DOHH2 (cell line): Measurements from ENCODE around the gene NQO2.

Source experiments
- H3F3A ChIP-seq: fragments of 200-600 bp; sonication (generic), shearing (Covaris generic); 2 replicates; pipeline ENCODE4 v1.6.0; 2016; ENCODE audit warnings: antibody characterized with exemption, mild to moderate bottlenecking; ENCODE audit not compliant: control insufficient read depth, insufficient read depth
- H3K27ac ChIP-seq: fragments of 200-600 bp; sonication (generic); 2 replicates; pipeline ENCODE4 v1.5.1; 2014; ENCODE audit warnings: low read depth, mild to moderate bottlenecking, low read length, moderate library complexity
- H3K27me3 ChIP-seq: fragments of 200-600 bp; sonication (generic); 2 replicates; pipeline ENCODE4 v1.6.1; 2014; ENCODE audit warnings: mild to moderate bottlenecking, low read length, mixed read lengths; ENCODE audit not compliant: control insufficient read depth
- H3K36me3 ChIP-seq: fragments of 200-600 bp; sonication (generic); 2 replicates; pipeline ENCODE4 v1.6.1; 2014; ENCODE audit warnings: mild to moderate bottlenecking, low read length, moderate library complexity, mixed read lengths; ENCODE audit not compliant: control insufficient read depth
- H3K4me1 ChIP-seq: fragments of 200-600 bp; sonication (generic); 2 replicates; pipeline ENCODE4 v1.6.1; 2014; ENCODE audit warnings: mild to moderate bottlenecking, low read length, mixed read lengths; ENCODE audit not compliant: control insufficient read depth
- H3K4me2 ChIP-seq: fragments of 200-600 bp; sonication (generic); 2 replicates; pipeline ENCODE4 v1.6.0; 2014; ENCODE audit warnings: mild to moderate bottlenecking, low read length, moderate library complexity
- H3K4me3 ChIP-seq: fragments of 200-600 bp; sonication (generic); 2 replicates; pipeline ENCODE4 v1.5.1; 2014; ENCODE audit warnings: mild to moderate bottlenecking, low read length, mixed read lengths
- H3K79me2 ChIP-seq: fragments of 200-600 bp; sonication (generic); 2 replicates; pipeline ENCODE4 v1.6.1; 2014; ENCODE audit warnings: mild to moderate bottlenecking, low read length, mixed read lengths; ENCODE audit not compliant: control insufficient read depth
- H3K9me2 ChIP-seq: fragments of 200-600 bp; sonication (generic); replicated peaks from 2 replicates; pipeline ENCODE4 v1.6.1; 2014; ENCODE audit warnings: mild to moderate bottlenecking, low read length, mixed read lengths; ENCODE audit not compliant: control insufficient read depth
- H3K9me3 ChIP-seq: fragments of 200-600 bp; sonication (generic); 2 replicates; pipeline ENCODE4 v1.6.1; 2014; ENCODE audit warnings: antibody characterized with exemption, low read length, mixed read lengths; ENCODE audit not compliant: control insufficient read depth, insufficient read depth
- H4K20me1 ChIP-seq: fragments of 200-600 bp; sonication (generic); 2 replicates; pipeline ENCODE4 v1.6.0; 2014; ENCODE audit warnings: low read depth, mild to moderate bottlenecking, antibody characterized with exemption, low read length, moderate library complexity; ENCODE audit not compliant: control insufficient read depth, insufficient read depth
- CTCF ChIP-seq: fragments of 200-600 bp; sonication (generic); IDR thresholded peaks from one replicate; pipeline ENCODE4 v1.5.1; 2014; ENCODE audit warnings: antibody characterized with exemption, mild to moderate bottlenecking, low read depth, low read length; ENCODE audit not compliant: poor library complexity, severe bottlenecking
- EZH2phosphoT487 ChIP-seq: fragments of 200-600 bp; sonication (generic); IDR thresholded peaks from 2 replicates; pipeline ENCODE4 v1.6.1; 2017; ENCODE audit warnings: borderline replicate concordance, mild to moderate bottlenecking, antibody characterized with exemption, low read length, moderate library complexity, mixed read lengths

NQO2 gene

GRCh38 chr6:2952557-2953095 lies 47.1 kb upstream of the NQO2 start:
- Histone ChIP-seq H3F3A (no peaks in the 10 kb centered on the region), H3K4me3 (peak overlapping the region; percentile 47), H3K27me3 (peaks cover 2% of the 10 kb centered on the region; the same call in 1 of the 2 replicates), H3K79me2 (no peaks in the 10 kb centered on the region), H3K4me2 (peak overlapping the region; percentile 56), H3K27ac (no peak overlapping the region), H3K9me3 (no peaks in the 10 kb centered on the region), H3K36me3 (no peaks in the 10 kb centered on the region), H3K4me1 (peaks cover 15% of the 10 kb centered on the region), H3K9me2 (no peaks in the 10 kb centered on the region), H4K20me1 (no peaks in the 10 kb centered on the region)
- TF ChIP-seq EZH2phosphoT487 (no peak), CTCF (peak; percentile 100)

- Histone ChIP-seq H3K4me2 (peak overlapping the region; percentile 56), H3K36me3 (no peaks in the 10 kb centered on the region), H3F3A (no peaks in the 10 kb centered on the region), H3K27me3 (peaks cover 3% of the 10 kb centered on the region; the same call in 1 of the 2 replicates), H3K27ac (no peak overlapping the region), H3K79me2 (no peaks in the 10 kb centered on the region), H3K9me3 (no peaks in the 10 kb centered on the region), H4K20me1 (no peaks in the 10 kb centered on the region), H3K9me2 (no peaks in the 10 kb centered on the region), H3K4me1 (peaks cover 15% of the 10 kb centered on the region), H3K4me3 (peak overlapping the region; percentile 47; the same call in 1 of the 2 replicates)
- TF ChIP-seq EZH2phosphoT487: no peak
- TF ChIP-seq CTCF: no peak
Measured at GRCh38 chr6:2953098-2953497, 46.6 kb upstream of the NQO2 start.

GRCh38 chr6:2956930-2957685 lies 42.6 kb upstream of the NQO2 start:
- no peaks in the 10 kb centered on the region for H3F3A ChIP-seq
- H3K36me3 ChIP-seq: no peaks in the 10 kb centered on the region
- H3K4me3 ChIP-seq: no peak overlapping the region
- no peaks in the 10 kb centered on the region for H3K9me3 ChIP-seq
- no peak overlapping the region for H3K27ac ChIP-seq
- peaks cover 10% of the 10 kb centered on the region for H3K27me3 ChIP-seq
- H3K4me2 ChIP-seq: no peak overlapping the region
- no peaks in the 10 kb centered on the region for H3K9me2 ChIP-seq
- H3K4me1 ChIP-seq: peaks cover 10% of the 10 kb centered on the region
- TF ChIP-seq EZH2phosphoT487: no peak
- TF ChIP-seq CTCF: no peak
- H3K79me2 ChIP-seq: no peaks in the 10 kb centered on the region
- H4K20me1 ChIP-seq: no peaks in the 10 kb centered on the region
